Measurements from ENCODE around the gene NPHS2. TPM values are rescaled to one million over a fixed set of nuclear protein-coding genes. Genes with fewer than 3 reads are reported as not detected.

NPHS2 gene
- total RNA-seq, 1 donor from 2014 or later: not detected

- peak; percentile 14 for TF ChIP-seq CTCF (IDR thresholded peaks at IDR 0.05; ENCODE audit: unreplicated experiment)
- Mint-ChIP-seq H3K27ac (no peak overlapping the region), H3K36me3 (ENCODE audit: insufficient read depth) (no peaks in the 10 kb centered on the region), H3K27me3 (peaks cover 11% of the 10 kb centered on the region), H3K4me3 (ENCODE audit: low read depth) (no peak overlapping the region), H3K9me3 (ENCODE audit: low read depth) (no peaks in the 10 kb centered on the region), H3K4me1 (ENCODE audit: low read depth) (peaks cover 6% of the 10 kb centered on the region)
- DNase-seq (ENCODE audit: low spot score, unreplicated experiment): no peak
These were observed 21.3 kb downstream of the NPHS2 start for GRCh38 chr1:179554427-179554826.

- no peak overlapping the region for H3K27ac Mint-ChIP-seq
- DNase-seq (ENCODE audit: low spot score, unreplicated experiment): no peak
- peaks cover 11% of the 10 kb centered on the region for H3K27me3 Mint-ChIP-seq
- H3K36me3 Mint-ChIP-seq (ENCODE audit: insufficient read depth): no peaks in the 10 kb centered on the region
- no peak overlapping the region for H3K4me3 Mint-ChIP-seq (ENCODE audit: low read depth)
- H3K4me1 Mint-ChIP-seq (ENCODE audit: low read depth): peaks cover 7% of the 10 kb centered on the region
- no peak for TF ChIP-seq CTCF (IDR thresholded peaks at IDR 0.05; ENCODE audit: unreplicated experiment)
- H3K9me3 Mint-ChIP-seq (ENCODE audit: low read depth): no peaks in the 10 kb centered on the region
These were observed 24.7 kb downstream of the NPHS2 start for GRCh38 chr1:179550746-179551682.

DNA sequence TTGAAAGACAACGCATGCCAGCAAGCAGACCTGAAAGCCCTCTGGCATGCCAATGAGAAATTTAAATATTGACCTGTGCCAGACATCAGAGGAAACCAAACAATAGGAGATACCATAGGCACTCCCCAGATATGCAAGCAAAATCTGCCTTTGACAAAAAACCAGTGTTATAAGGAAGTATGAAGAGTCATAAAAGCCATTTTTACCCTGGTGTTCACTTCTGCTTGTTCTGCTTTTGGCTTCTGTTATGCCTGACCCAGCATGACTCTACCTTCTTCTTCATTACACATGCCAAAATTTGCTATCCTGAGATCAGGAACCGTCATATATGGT, 26.4 kb downstream of the NPHS2 start:
- Mint-ChIP-seq H3K36me3 (ENCODE audit: insufficient read depth) (no peaks in the 10 kb centered on the region), H3K27ac (no peak overlapping the region), H3K9me3 (ENCODE audit: low read depth) (no peaks in the 10 kb centered on the region), H3K27me3 (peaks cover 11% of the 10 kb centered on the region), H3K4me3 (ENCODE audit: low read depth) (no peak overlapping the region), H3K4me1 (ENCODE audit: low read depth) (peaks cover 10% of the 10 kb centered on the region)
- no peak for TF ChIP-seq CTCF (IDR thresholded peaks at IDR 0.05; ENCODE audit: unreplicated experiment)
- DNase-seq (ENCODE audit: low spot score, unreplicated experiment): no peak

DNA sequence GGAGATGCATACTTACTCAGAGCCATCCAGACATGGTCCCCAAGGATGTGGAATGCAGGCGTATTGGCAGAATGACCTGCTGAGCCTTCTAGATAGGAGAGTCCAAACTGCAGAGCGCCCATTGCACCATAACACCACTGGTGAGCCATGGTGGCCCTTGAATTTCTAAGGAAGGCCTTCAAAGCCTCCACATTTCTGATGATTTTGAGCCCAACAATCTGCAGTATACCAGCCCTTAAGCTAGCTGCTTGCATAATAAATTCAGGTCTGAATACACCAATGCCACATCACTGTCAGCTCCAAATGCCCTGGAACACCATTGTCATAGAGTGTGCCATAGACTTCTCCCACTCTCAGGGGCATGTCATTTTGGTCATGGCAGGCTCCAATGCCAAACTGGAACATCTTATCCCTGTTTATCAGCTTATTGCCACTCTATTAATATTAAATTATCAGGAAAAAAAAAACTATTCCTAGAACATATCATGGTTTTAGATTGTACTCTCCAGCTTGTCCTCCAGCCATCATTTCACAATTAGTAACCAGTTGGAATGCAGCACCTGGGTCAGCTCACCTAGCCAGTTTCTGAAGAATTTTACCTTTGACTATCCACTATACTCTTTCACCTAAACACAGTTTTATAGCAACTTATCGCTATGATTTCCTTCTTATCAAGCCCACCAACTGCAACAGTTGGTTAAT, 26.9 kb downstream of the NPHS2 start:
- no peak overlapping the region for H3K4me3 Mint-ChIP-seq (ENCODE audit: low read depth)
- H3K4me1 Mint-ChIP-seq (ENCODE audit: low read depth): peaks cover 10% of the 10 kb centered on the region
- no peaks in the 10 kb centered on the region for H3K9me3 Mint-ChIP-seq (ENCODE audit: low read depth)
- no peak overlapping the region for H3K27ac Mint-ChIP-seq
- no peaks in the 10 kb centered on the region for H3K36me3 Mint-ChIP-seq (ENCODE audit: insufficient read depth)
- peaks cover 11% of the 10 kb centered on the region for H3K27me3 Mint-ChIP-seq
- no peak for TF ChIP-seq CTCF (IDR thresholded peaks at IDR 0.05; ENCODE audit: unreplicated experiment)
- DNase-seq (ENCODE audit: low spot score, unreplicated experiment): no peak

GRCh38 chr1:179547021-179547535, 28.7 kb downstream of the NPHS2 start:
- Mint-ChIP-seq H3K9me3 (ENCODE audit: low read depth) (no peaks in the 10 kb centered on the region), H3K4me1 (ENCODE audit: low read depth) (peaks cover 10% of the 10 kb centered on the region), H3K27ac (no peak overlapping the region), H3K27me3 (peaks cover 8% of the 10 kb centered on the region), H3K36me3 (ENCODE audit: insufficient read depth) (no peaks in the 10 kb centered on the region), H3K4me3 (ENCODE audit: low read depth) (no peak overlapping the region)
- no peak for DNase-seq (ENCODE audit: low spot score, unreplicated experiment)
- no peak for TF ChIP-seq CTCF (IDR thresholded peaks at IDR 0.05; ENCODE audit: unreplicated experiment)

Data from progenitor cell of endocrine pancreas (in vitro differentiated cells).